Pancreas (tissue), 10 donors: ENCODE data around the gene NUDT19. TPM values are rescaled to one million over a fixed set of nuclear protein-coding genes. Genes with fewer than 3 reads are reported as not detected.
A peak's percentile ranks its signal among the peaks of the same experiment; 100 is the strongest.
"Not testable (repeated sequence)": the region's sequence is repeated elsewhere in the genome, so short reads cannot be mapped to it uniquely, and the experiment has no call there.

Experiments
- ATAC-seq, 4 donors: fragments of 200-7000 bp; cut with Tn5 transposase; one replicate each; pipeline versions ENCODE4 v1.8.0 to v1.9.1; 2020; ENCODE audit warnings: mild to moderate bottlenecking in 4 of 4, moderate library complexity in 4 of 4
- DNase-seq, 6 donors: peaks; one replicate each; pipeline ENCODE4 v3.0.0-alpha.2; 2020
- FAIRE-seq: peaks from 2 replicates; lab custom pipeline; 2012; peaks lifted over from hg19 to GRCh38; lab: Jason Lieb, UNC
- H3K27ac ChIP-seq, 4 donors: fragments of 200-600 bp; sonication (generic); 1 replicate in 3 of 4; 2 replicates in 1 of 4; pipeline versions ENCODE4 v1.5.0 to v1.8.0; 2020
- H3K27me3 ChIP-seq, 4 donors: fragments of 200-600 bp; one replicate each; pipeline ENCODE4 v1.8.0; 2021
- H3K36me3 ChIP-seq, 3 donors: fragments of 200-600 bp; sonication (generic) in 1 of 3; one replicate each; pipeline versions ENCODE4 v1.5.0 to v1.8.0; 2020 to 2021
- H3K4me1 ChIP-seq, 3 donors: fragments of 200-600 bp; one replicate each; pipeline ENCODE4 v1.8.0; 2021
- H3K4me3 ChIP-seq, 4 donors: fragments of 200-600 bp; sonication (generic) in 2 of 4; one replicate each; pipeline versions ENCODE4 v1.5.0 to v1.8.0; 2020 to 2021
- H3K9me3 ChIP-seq, 4 donors: fragments of 200-600 bp; one replicate each; pipeline ENCODE4 v1.8.0; 2021
- WGBS, 2 donors: extraction: QIAGEN DNeasy Blood & Tissue Kit; methylation state at CpG; one replicate each; pipeline ENCODE4 v1.1.7; 2013; 5-methylcytosine and 5-hydroxymethylcytosine counted together
- intact Hi-C, 3 donors: fragments of 100-400 bp; cut with DNase I; formaldehyde crosslinking; loops; one replicate each; pipeline versions ENCODE4 v1.11.1 to v1.14.2; 2022
- polyA plus RNA-seq, 2 donors: library from polyadenylated mRNA; stranded (reverse); fragments of 200-250 nt; gene quantifications; one replicate each; pipeline ENCODE4 v1.2.3, GENCODE V29; 2013
- total RNA-seq, 6 donors: library from RNA; stranded (reverse); fragmentation: NEBNext Ultra II Directional in 4 of 6; extraction: Animal tissue kit (Norgen Biotek cat#: 25700) in 4 of 6; gene quantifications; one replicate each; pipeline versions ENCODE4 v1.2.1 to v1.2.4, GENCODE V29; 2021 to 2023
- TF ChIP-seq, protein P1 (sequence below), 4 donors: fragments of 200-600 bp; sonication (generic) in 3 of 4; IDR thresholded peaks; one replicate each; pipeline versions ENCODE4 v1.5.0 to v1.8.0; 2021; ENCODE audit warnings: antibody characterized with exemption in 4 of 4
- donor health status: healthy with polysubstance abuse.
- donor health status: DM: no; HTN: no; CAD: no; lungs with moderate emphysema.
- donor health status: DM: no; HTN: no; CAD: no.
- donor health status: control.
- donor health status: control.
- donor health status: Bipolar disorder and iron deficiency.
- donor health status: DM: yes; HTN: yes; CAD: no.
- donor health status: DM: no; HTN: no; CAD: no.
- donor health status: DM: no; HTN: no; CAD: no.
- donor health status: DM: yes; HTN: yes; CAD: no.

The NUDT19 gene
- total and polyA plus RNA-seq, 8 donors = 2.5 to 8.2 (median 4.2) TPM

DNA sequence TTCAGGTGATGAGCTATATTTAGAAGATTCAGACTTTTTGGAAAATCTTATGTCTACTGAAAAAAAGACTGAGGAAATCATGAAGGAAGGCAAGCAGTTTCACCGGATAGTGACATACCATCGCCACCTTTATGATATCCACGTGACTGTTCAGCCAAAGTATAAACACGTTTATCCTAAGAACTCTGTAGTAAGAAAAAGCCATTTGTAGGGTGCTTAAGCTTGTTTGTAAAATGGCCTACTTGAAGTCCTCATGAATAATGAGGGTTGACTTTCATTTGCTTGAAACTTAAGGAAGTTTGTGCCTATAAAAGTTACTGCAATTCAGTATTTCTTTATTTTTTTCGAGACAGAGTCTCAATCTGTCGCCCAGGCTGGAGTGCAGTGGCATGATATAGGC lies 20.1 kb downstream of the NUDT19 start:
- TF ChIP-seq, protein P1, sequence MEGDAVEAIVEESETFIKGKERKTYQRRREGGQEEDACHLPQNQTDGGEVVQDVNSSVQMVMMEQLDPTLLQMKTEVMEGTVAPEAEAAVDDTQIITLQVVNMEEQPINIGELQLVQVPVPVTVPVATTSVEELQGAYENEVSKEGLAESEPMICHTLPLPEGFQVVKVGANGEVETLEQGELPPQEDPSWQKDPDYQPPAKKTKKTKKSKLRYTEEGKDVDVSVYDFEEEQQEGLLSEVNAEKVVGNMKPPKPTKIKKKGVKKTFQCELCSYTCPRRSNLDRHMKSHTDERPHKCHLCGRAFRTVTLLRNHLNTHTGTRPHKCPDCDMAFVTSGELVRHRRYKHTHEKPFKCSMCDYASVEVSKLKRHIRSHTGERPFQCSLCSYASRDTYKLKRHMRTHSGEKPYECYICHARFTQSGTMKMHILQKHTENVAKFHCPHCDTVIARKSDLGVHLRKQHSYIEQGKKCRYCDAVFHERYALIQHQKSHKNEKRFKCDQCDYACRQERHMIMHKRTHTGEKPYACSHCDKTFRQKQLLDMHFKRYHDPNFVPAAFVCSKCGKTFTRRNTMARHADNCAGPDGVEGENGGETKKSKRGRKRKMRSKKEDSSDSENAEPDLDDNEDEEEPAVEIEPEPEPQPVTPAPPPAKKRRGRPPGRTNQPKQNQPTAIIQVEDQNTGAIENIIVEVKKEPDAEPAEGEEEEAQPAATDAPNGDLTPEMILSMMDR (IDR thresholded peaks at IDR 0.05) = no peak
- no peak for ATAC-seq
- Histone ChIP-seq H3K36me3 (peaks cover 0 to 13% (median 0%) of the 10 kb centered on the region in 3 donors), H3K27ac (no peak overlapping the region), H3K4me3 (no peak overlapping the region), H3K9me3 (no peaks in the 10 kb centered on the region), H3K4me1 (no peaks in the 10 kb centered on the region), H3K27me3 (no peaks in the 10 kb centered on the region)
- 93 to 96% methylated on average over 6 of the region's 6 CpGs for WGBS, 2 donors
- FAIRE-seq = no peak
- DNase-seq = no peak
- intact Hi-C loops = no loop called here

DNA sequence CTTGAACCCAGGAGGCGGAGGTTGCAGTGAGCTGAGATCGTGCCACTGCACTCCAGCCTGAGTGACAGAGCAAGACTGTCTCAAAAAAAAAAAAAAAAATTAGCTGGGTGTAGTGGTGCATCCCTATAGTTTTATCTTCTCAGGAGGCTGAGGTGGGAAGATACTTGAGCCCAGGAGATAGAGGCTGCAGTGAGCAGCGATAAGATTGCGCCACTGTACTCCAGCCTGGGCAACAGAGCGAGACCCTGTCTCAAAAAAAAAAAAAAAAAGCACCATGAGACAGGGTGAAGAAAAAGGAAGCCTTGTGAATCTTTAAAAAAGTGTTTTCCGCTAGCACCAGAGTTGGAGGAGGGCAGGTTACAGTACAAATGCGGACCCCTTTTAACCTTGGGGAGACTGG lies 24.6 kb downstream of the NUDT19 start:
- peaks cover 0 to 13% (median 0%) of the 10 kb centered on the region in 3 donors for H3K36me3 ChIP-seq
- ATAC-seq, H3K9me3 ChIP-seq, H3K4me3 ChIP-seq, H3K4me1 ChIP-seq, DNase-seq, H3K27me3 ChIP-seq, FAIRE-seq, H3K27ac ChIP-seq, intact Hi-C loops: not testable (repeated sequence)
- 97 to 98% methylated on average over 7 of the region's 7 CpGs for WGBS, 2 donors

DNA sequence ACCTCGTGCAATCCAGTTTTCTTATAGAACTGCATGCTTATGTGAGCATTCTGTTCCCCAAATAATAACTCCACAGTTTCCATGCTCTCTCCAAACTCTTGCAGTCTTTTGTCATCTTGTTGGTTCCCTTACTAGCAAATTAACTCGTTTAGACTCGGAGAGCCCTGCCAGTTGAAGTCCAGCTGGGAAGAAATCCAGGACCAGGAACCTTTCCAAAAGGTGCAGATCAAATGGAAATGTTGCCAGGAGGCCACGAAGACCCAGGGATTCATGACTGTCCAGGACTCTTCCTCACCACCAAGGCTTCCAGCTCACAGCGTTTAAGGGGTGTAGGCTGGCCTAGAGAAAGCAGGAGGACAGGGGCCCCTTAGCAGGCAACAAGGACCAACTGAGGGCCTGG lies 25.9 kb downstream of the NUDT19 start:
- Histone ChIP-seq H3K9me3 (no peaks in the 10 kb centered on the region), H3K27ac (no peak overlapping the region), H3K4me1 (no peaks in the 10 kb centered on the region), H3K4me3 (no peak overlapping the region), H3K27me3 (no peaks in the 10 kb centered on the region), H3K36me3 (peaks cover 0 to 5% (median 0%) of the 10 kb centered on the region in 3 donors)
- DNase-seq (no peak), ATAC-seq (no peak), FAIRE-seq (no peak)
- TF ChIP-seq, protein P1 (IDR thresholded peaks at IDR 0.05) = no peak
- intact Hi-C loops = no loop called here
- 46 to 50% methylated on average over 5 of the region's 5 CpGs for whole genome bisulfite sequencing, 2 donors

DNA sequence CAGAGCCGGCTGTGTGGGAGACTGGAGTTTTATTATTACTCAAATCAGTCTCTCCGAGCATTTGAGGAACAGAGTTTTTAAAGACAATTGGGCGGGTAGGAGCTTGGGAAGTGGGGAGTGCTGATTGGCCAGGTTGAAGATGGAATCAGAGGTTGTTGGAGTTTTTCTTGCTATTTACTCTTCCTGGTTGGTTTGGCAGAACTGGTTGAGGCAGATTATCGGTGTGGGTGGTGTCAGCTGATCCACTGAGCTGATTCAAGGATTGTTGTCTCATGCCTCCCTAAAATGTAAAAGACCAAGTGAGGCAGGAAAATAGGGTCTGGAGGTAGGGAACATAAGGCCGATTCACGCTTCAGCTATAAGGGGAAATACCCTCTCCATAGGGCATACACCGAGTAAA lies 26.7 kb downstream of the NUDT19 start:
- Histone ChIP-seq H3K4me1 (no peaks in the 10 kb centered on the region), H3K27ac (no peak overlapping the region), H3K4me3 (no peak overlapping the region), H3K36me3 (no peaks in the 10 kb centered on the region), H3K9me3 (no peaks in the 10 kb centered on the region), H3K27me3 (no peaks in the 10 kb centered on the region)
- TF ChIP-seq, protein P1 (IDR thresholded peaks at IDR 0.05) = no peak
- no peak for DNase-seq
- WGBS, 2 donors = 84 to 85% methylated on average over 7 of the region's 7 CpGs
- intact Hi-C loops = no loop called here
- FAIRE-seq = no peak
- ATAC-seq = no peak

DNA sequence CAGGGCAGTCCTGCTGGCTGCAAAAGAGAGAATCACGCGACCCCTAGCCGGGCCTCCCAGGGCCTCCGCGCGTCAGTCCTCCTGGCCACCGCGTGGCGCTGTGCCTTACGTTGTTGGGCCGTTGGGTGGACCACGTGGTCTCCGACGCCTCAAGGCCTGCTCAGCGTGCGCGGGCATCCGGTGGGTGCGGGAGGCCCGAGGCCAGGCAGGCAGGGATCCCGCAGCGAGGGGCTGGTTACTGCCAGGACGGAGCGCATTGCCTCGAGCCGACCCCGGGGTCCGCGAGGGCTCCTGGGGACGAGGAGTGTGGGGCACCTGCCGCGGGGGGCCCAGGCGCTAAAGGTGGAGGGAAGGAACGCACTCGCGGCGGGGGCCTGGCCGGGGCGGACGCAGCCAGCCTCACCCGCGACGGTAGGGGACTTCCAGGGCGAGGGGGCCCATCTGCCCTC lies 28.0 kb downstream of the NUDT19 start, which contains the start of gene TDRD12:
TSS of gene TDRD12 (plus strand) at position 157 of the 449 bp plus-strand sequence. CDS start 306 bp downstream, outside the sequence.
- intact Hi-C loops = no loop called here
- FAIRE-seq (no peak), DNase-seq (peak in 2 of 6 donors; percentile 26 to 61), ATAC-seq (peak in 1 of 4 donors; percentile 41)
- H3K4me3 ChIP-seq = no peak within 1 kb of the TSS
- TF ChIP-seq, protein P1 (IDR thresholded peaks at IDR 0.05) = no peak
- no peaks in the 10 kb centered on the region for H3K9me3 ChIP-seq
- no peaks in the 10 kb centered on the region for H3K4me1 ChIP-seq
- no peak within 1 kb of the TSS for H3K27ac ChIP-seq
- H3K36me3 ChIP-seq = no peaks in the 10 kb centered on the region
- H3K27me3 ChIP-seq = no peaks in the 10 kb centered on the region
- WGBS, 2 donors = 83 to 90% methylated on average over 33 to 44 of the region's 44 CpGs
